COR-L47 (cell line): Measurements from ENCODE around the gene IFI30.

ENCODE experiments used
- DNase-seq: peaks from one replicate; lab custom pipeline; 2025; lab: John Stamatoyannopoulos, UW

The IFI30 gene

GRCh38 chr19:18173572-18174288 is at the start of gene IFI30:
IFI30 (plus strand) TSS chr19:18173813; CDS start chr19:18173842, 29 bp downstream.
- peak; percentile 78 for DNase-seq

- DNase-seq: no peak
Measured at GRCh38 chr19:18123819-18124218, 49.8 kb upstream of the IFI30 start.

DNA sequence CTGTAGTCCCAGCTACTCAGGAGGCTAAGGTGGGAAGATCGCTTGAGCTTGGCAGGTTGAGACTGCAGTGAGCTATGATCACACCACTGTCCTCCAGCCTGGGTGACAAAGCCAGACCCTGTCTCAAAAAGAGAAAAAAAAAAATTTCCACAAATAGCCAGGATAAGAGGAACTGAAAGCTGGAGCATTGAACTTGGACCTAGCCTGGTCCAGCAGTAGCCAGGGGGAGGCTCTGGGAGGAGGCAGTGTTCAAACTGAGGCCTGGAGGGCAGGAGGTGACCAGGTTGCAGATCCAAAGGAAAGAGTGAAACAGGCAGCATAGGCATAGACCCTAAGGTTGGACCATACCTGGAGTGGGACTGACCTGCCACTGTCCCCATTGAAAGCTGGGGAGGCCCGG is 47.5 kb upstream of the IFI30 start:
- DNase-seq: no peak

- DNase-seq: no peak
Measured at GRCh38 chr19:18128044-18128443, 45.6 kb upstream of the IFI30 start.

DNA sequence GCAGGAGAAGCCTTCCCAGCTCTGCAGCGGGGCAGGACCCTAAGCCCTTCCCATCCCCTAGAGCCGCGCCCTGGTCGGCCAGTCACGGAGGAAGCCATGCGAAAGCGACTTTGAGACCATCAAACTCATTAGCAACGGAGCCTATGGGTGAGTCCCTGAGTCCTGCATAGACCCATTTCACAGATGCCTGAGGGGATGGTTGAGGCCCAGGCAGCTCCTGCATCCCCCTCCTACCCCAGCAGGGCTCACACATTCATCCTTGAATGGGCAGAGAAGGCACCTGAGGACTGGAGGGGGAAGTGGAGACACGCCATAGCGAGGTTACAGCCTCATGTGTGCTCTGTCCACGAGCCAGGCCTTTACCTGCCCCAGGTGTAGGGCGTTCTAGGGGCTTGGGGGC is 44.8 kb upstream of the IFI30 start:
- no peak for DNase-seq

- DNase-seq: no peak
Measured at GRCh38 chr19:18130523-18131242, 42.9 kb upstream of the IFI30 start.

GRCh38 chr19:18131841-18132596 is 41.6 kb upstream of the IFI30 start:
- no peak for DNase-seq

DNA sequence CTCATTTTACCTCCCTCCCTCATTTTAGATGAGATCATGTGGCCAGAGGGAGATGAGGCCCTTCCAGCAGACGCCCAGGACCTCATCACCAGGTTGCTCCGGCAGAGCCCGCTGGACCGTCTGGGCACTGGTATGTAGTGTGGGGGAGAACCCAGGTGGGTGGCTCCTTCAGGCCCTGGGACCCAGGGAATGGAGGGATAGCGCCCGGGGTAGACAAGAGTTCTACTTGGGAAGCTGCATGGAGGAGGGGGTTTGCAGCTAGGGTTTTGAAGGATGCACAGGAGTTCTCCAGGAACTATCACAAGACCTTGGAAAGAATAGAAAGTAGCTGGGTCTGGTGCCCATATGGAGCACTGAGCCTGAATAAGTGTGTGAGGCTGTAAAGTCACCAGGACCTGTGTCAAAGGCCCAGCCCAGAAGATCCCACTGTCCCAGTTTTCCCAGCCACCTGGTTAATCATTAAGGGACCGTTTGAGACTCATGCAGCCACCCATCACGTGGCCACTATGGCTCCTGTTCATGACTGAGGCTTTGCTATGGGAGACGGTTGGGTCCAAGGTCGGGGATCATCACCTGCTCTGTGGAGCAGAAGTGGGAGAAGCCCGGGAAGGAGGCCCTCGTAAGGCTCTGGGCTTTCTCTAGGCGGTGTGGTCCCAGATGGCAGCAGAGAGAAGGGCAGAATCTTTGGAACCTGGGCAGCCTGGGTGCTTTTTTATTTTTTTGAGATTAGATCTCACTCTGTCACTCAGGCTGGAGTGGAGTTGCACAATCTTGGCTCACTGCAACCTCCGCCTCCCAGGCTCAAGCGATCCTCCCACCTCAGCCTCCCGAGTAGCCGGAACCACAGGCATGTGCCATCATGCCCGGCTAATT is 37.7 kb upstream of the IFI30 start:
- DNase-seq: no peak

- no peak for DNase-seq
Measured at GRCh38 chr19:18137242-18137641, 36.4 kb upstream of the IFI30 start.

- DNase-seq: no peak
Measured at GRCh38 chr19:18137657-18138339, 35.8 kb upstream of the IFI30 start.

GRCh38 chr19:18140473-18140872 is 33.1 kb upstream of the IFI30 start:
- no peak for DNase-seq

DNA sequence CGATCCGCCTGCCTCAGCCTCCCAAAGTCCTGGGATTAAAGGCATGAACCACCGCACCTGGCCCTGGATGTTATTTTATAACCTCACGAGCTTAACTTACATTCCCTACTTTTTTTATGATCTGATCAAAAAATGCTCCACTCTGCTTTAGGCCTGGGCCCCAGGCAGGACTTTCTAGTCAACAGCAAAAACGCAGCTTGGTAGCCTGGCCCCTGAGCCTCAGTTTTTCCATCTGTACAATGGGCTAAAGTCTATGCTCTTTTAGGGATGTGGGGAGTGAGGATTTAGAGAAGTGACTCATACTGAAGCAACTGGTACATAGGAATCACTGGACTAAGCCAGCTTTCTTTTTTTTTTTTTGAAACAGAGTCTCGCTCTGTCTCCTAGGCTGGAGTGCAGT is 32.6 kb upstream of the IFI30 start:
- no peak for DNase-seq

GRCh38 chr19:18143902-18144301 is 29.7 kb upstream of the IFI30 start:
- no peak for DNase-seq

- no peak for DNase-seq
Measured at GRCh38 chr19:18144361-18144760, 29.3 kb upstream of the IFI30 start.

DNA sequence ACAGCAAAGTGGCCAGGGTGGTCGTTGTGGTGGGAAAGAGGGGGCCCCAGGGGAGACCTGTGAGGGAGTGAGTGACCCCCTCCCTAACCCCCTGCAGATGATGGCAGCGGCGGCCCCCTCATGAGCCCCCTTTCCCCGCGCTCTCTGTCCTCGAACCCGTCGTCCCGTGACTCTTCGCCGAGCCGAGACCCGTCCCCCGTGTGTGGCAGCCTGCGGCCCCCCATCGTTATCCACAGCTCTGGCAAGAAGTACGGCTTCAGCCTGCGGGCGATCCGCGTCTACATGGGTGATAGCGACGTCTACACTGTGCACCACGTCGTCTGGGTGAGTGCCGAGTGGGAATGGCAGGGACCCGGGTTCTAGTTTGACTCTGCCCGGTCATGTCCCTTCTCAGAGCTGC is 28.7 kb upstream of the IFI30 start:
- DNase-seq: no peak

DNA sequence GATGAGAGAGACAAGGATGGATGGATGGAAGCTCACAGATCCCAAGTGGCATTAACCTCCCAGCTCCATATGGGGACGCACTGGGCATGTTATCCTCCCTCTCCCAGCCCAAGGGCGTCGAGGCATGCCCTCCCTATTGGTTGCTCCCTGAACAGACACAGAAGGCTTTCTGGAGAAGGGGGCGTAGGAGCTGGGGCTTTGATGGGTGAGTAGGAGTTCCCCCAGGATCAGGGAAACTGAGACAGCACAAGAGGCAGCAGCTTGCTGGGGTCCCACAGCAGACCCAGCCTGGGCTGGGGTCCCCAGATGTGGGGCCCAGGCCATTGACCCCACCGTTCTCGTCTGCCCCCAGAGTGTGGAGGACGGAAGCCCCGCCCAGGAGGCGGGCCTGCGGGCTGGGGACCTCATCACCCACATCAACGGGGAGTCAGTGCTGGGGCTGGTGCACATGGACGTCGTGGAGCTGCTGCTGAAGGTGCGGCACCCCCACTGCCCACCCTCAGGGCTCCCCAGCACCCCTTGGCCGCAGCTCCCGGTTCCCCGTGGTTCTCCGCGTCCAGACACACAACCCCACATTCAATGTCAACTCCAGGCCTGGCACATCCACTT is 28.1 kb upstream of the IFI30 start:
- no peak for DNase-seq

DNA sequence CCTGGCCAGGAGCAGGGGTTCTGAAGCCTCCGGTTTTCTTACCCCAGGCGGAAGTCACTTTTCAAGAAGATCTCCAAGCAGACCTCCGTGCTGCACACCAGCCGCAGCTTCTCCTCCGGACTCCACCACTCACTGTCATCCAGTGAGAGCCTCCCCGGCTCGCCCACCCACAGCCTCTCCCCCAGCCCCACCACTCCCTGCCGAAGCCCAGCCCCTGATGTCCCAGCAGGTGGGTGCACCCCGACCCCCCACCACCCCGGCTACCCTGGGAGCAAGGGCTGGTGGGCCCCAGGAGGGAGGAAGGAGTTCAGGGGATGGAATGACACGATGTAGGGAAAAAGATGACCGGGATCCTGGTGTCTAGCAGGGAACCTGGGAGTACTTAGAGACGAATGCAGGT is 26.2 kb upstream of the IFI30 start:
- DNase-seq: no peak

GRCh38 chr19:18149596-18149975 is 24.0 kb upstream of the IFI30 start:
- DNase-seq: no peak

DNA sequence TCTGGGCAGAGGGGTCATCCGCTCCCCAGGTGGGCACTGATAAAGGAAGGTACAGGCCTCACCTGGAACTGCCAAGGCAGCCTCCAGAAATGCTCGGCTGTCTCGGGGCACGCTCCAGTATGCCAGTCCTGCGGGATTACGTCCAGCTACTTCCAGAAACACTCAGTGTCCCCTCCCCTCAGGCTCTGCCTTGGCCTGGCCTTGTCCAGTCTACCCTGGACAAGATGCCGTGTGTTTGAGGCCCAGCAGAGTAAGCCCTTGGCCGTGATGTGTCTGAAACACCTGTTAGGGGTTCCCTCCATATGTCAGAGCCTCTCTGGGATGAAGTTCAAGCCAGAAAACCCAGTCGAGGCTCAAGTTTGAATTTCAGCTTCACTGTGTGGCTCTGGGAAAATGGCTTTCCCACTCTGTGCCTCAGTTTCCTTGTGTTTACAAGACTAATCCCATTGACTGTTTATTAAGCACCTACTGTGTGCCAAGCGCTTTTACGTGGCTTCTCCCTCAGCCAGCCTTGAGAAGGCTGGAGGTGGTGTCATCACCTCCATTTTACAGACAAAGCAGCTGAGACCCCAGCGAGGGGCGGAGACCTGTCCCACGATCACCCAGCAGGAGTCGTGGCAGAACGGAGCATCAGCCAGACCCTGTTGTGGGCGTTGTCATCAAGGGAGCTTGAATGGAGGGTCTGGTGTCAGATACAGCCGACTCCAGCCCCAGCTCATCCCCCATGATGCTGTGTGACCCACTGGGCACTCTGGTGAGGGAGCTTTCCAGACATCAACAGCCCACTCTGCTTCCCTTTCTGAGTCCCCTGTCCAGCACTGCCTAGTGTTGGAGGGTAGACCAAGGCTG is 22.6 kb upstream of the IFI30 start:
- no peak for DNase-seq

DNA sequence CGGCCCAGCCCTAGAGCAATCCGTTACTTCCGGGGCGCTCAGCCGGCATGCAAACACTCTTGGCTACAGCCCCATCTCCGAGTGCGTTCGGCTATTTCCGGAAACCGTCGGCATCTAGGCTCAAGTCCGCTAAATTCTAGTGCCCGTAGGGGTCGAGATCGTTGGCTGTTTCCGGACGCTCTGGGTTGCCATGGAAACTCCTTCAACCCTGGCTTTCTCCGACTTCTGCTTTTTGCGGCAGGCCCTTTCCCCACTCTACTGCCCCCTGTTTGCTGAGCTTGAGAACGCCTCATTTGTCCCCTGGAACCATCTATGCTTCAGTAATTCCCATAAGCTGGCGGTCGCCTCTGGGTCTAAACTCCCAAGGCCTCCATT is 21.2 kb upstream of the IFI30 start:
- peak; percentile 98 for DNase-seq
